HCT116 (cell line): ENCODE results near the gene STRIP1.

Source experiments
- ATF3 ChIP-seq: IDR thresholded peaks from 2 replicates; pipeline ENCODE4 v1.6.1; 2012
- POLR2AphosphoS5 ChIP-seq: IDR thresholded peaks from 2 replicates; pipeline ENCODE4 v1.6.1; 2011; ENCODE audit warnings: mild to moderate bottlenecking, low read depth, low read length, moderate library complexity
- REST ChIP-seq: IDR thresholded peaks from 2 replicates; pipeline ENCODE4 v1.6.1; 2012; ENCODE audit warnings: low read depth
- SP1 ChIP-seq: IDR thresholded peaks from 2 replicates; pipeline ENCODE4 v1.6.1; 2012; ENCODE audit warnings: low read depth
- ZNF274 ChIP-seq: fragments of 200-500 bp; sonication (Bioruptor generic); IDR thresholded peaks from 2 replicates; pipeline ENCODE4 v1.6.1; 2014; ENCODE audit warnings: mild to moderate bottlenecking, low read depth, low read length, inconsistent platforms
- TF ChIP-seq, protein P1 (sequence below), 3 experiments: fragments of 200-600 bp in 1 of 3; sonication (generic) in 1 of 3; IDR thresholded peaks in 2 of 3; conservative IDR thresholded peaks in 1 of 3; 2 replicates each; pipeline ENCODE4 v1.5.1; 2012 to 2017; ENCODE audit warnings: low read depth in 2 of 3, low read length in 2 of 3, antibody characterized with exemption in 1 of 3, borderline replicate concordance in 1 of 3, control low read depth in 1 of 3, mild to moderate bottlenecking in 1 of 3, mixed read lengths in 1 of 3, mixed run types in 1 of 3, moderate library complexity in 1 of 3; ENCODE audit not compliant: insufficient read depth in 1 of 3

GRCh38 chr1:110005971-110006370 is 28.5 kb upstream of the STRIP1 start:
- TF ChIP-seq SP1 (no peak), ATF3 (no peak), POLR2AphosphoS5 (no peak), ZNF274 (no peak), REST (no peak)
- TF ChIP-seq, protein P1, sequence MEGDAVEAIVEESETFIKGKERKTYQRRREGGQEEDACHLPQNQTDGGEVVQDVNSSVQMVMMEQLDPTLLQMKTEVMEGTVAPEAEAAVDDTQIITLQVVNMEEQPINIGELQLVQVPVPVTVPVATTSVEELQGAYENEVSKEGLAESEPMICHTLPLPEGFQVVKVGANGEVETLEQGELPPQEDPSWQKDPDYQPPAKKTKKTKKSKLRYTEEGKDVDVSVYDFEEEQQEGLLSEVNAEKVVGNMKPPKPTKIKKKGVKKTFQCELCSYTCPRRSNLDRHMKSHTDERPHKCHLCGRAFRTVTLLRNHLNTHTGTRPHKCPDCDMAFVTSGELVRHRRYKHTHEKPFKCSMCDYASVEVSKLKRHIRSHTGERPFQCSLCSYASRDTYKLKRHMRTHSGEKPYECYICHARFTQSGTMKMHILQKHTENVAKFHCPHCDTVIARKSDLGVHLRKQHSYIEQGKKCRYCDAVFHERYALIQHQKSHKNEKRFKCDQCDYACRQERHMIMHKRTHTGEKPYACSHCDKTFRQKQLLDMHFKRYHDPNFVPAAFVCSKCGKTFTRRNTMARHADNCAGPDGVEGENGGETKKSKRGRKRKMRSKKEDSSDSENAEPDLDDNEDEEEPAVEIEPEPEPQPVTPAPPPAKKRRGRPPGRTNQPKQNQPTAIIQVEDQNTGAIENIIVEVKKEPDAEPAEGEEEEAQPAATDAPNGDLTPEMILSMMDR (IDR thresholded peaks at IDR 0.05 in 2 of 3, conservative IDR thresholded peaks at IDR 0.05 in 1 of 3; ENCODE audit: borderline replicate concordance in 1 of 3, insufficient read depth in 1 of 3, low read depth in 2 of 3, low read length in 2 of 3), result no peak
